HG02642 (cell line): ENCODE measurements around the gene RANBP17.

Experiments used
- ATAC-seq: cut with Tn5 transposase; IDR thresholded peaks from one replicate; pipeline ENCODE4 v1.9.1; 2021; ENCODE audit warnings: mild to moderate bottlenecking; ENCODE audit not compliant: unreplicated experiment, poor library complexity

Gene RANBP17

GRCh38 chr5:171340042-171340441 lies 478.2 kb downstream of the RANBP17 start:
- ATAC-seq, result no peak

- ATAC-seq, result no peak
These were observed 478.7 kb downstream of the RANBP17 start for GRCh38 chr5:171340491-171340890.

- no peak for ATAC-seq
These were observed 480.7 kb downstream of the RANBP17 start for GRCh38 chr5:171342362-171343111.

GRCh38 chr5:171344936-171345608 lies 483.3 kb downstream of the RANBP17 start:
- ATAC-seq, result no peak
